ENCODE data around the gene HOXD10. TPM values are rescaled to one million over a fixed set of nuclear protein-coding genes. Genes with fewer than 3 reads are reported as not detected.

HOXD10 gene
- total and polyA plus RNA-seq, 4 donors = 0.05 to 0.54 TPM; not detected in 2

GRCh38 chr2:176101216-176101830 lies 15.3 kb upstream of the HOXD10 start:
- no peak for TF ChIP-seq CTCF (IDR thresholded peaks at IDR 0.05; ENCODE audit: control extremely low read depth, extremely low read depth)
- DNase-seq (no peak), ATAC-seq (ENCODE audit: insufficient read depth, low FRiP score) (no peak)
- Histone ChIP-seq H3K4me1 (ENCODE audit: control insufficient read depth in 5 of 5, insufficient read depth in 5 of 5, low read length in 5 of 5) (peaks cover 0 to 19% (median 5%) of the 10 kb centered on the region in 5 donors), H3K36me3 (ENCODE audit: control insufficient read depth in 4 of 4, insufficient read depth in 4 of 4, low read length in 4 of 4) (no peaks in the 10 kb centered on the region), H3K4me3 (no peak overlapping the region), H3K27me3 (ENCODE audit: control insufficient read depth in 3 of 3, insufficient read depth in 3 of 3, low read length in 2 of 3) (peaks cover 39 to 98% (median 93%) of the 10 kb centered on the region in 3 donors), H3K9me3 (ENCODE audit: control insufficient read depth in 4 of 4, insufficient read depth in 3 of 4, low read length in 3 of 4) (peaks cover 0 to 8% (median 0%) of the 10 kb centered on the region in 4 donors), H3K9ac (ENCODE audit: insufficient read depth in 1 of 2, low read length in 2 of 2) (no peak overlapping the region), H3K27ac (ENCODE audit: low read depth in 1 of 2, low read length in 1 of 2) (no peak overlapping the region)
- WGBS, 2 donors = 11 to 12% methylated on average over 2 of the region's 2 CpGs

- no peaks in the 10 kb centered on the region for H3K36me3 ChIP-seq (ENCODE audit: control insufficient read depth in 4 of 4, insufficient read depth in 4 of 4, low read length in 4 of 4)
- no peak overlapping the region for H3K4me3 ChIP-seq
- no peak for TF ChIP-seq CTCF (IDR thresholded peaks at IDR 0.05; ENCODE audit: control extremely low read depth, extremely low read depth)
- H3K9me3 ChIP-seq (ENCODE audit: control insufficient read depth in 4 of 4, insufficient read depth in 3 of 4, low read length in 3 of 4) = peaks cover 0 to 9% (median 0%) of the 10 kb centered on the region in 4 donors
- peaks cover 44 to 97% (median 89%) of the 10 kb centered on the region in 3 donors for H3K27me3 ChIP-seq (ENCODE audit: control insufficient read depth in 3 of 3, insufficient read depth in 3 of 3, low read length in 2 of 3)
- DNase-seq = no peak
- H3K27ac ChIP-seq (ENCODE audit: low read depth in 1 of 2, low read length in 1 of 2) = no peak overlapping the region
- no peak overlapping the region for H3K9ac ChIP-seq (ENCODE audit: insufficient read depth in 1 of 2, low read length in 2 of 2)
- 27 to 33% methylated on average over 5 of the region's 5 CpGs for WGBS, 2 donors
- ATAC-seq (ENCODE audit: insufficient read depth, low FRiP score) = no peak
- H3K4me1 ChIP-seq (ENCODE audit: control insufficient read depth in 5 of 5, insufficient read depth in 5 of 5, low read length in 5 of 5) = peaks cover 0 to 15% (median 10%) of the 10 kb centered on the region in 5 donors
These were observed 14.7 kb upstream of the HOXD10 start for GRCh38 chr2:176101842-176102241.

- H3K4me1 ChIP-seq (ENCODE audit: control insufficient read depth in 5 of 5, insufficient read depth in 5 of 5, low read length in 5 of 5) = peaks cover 0 to 15% (median 8%) of the 10 kb centered on the region in 5 donors
- H3K27ac ChIP-seq (ENCODE audit: low read depth in 1 of 2, low read length in 1 of 2) = no peak overlapping the region
- H3K36me3 ChIP-seq (ENCODE audit: control insufficient read depth in 4 of 4, insufficient read depth in 4 of 4, low read length in 4 of 4) = no peaks in the 10 kb centered on the region
- H3K9ac ChIP-seq (ENCODE audit: insufficient read depth in 1 of 2, low read length in 2 of 2) = no peak overlapping the region
- TF ChIP-seq CTCF (IDR thresholded peaks at IDR 0.05; ENCODE audit: control extremely low read depth, extremely low read depth) = no peak
- no peak overlapping the region for H3K4me3 ChIP-seq
- ATAC-seq (ENCODE audit: insufficient read depth, low FRiP score) (no peak), DNase-seq (no peak)
- 13 to 20% methylated on average over 7 of the region's 7 CpGs for WGBS, 2 donors
- peaks cover 50 to 97% (median 90%) of the 10 kb centered on the region in 3 donors for H3K27me3 ChIP-seq (ENCODE audit: control insufficient read depth in 3 of 3, insufficient read depth in 3 of 3, low read length in 2 of 3)
- H3K9me3 ChIP-seq (ENCODE audit: control insufficient read depth in 4 of 4, insufficient read depth in 3 of 4, low read length in 3 of 4) = peaks cover 0 to 13% (median 0%) of the 10 kb centered on the region in 4 donors
These were observed 14.2 kb upstream of the HOXD10 start for GRCh38 chr2:176102309-176102866.
